K562 (cell line): ENCODE data around the gene GULP1. TPM values are rescaled to one million over a fixed set of nuclear protein-coding genes. Genes with fewer than 3 reads are reported as not detected.

Experiments used
- polyA plus RNA-seq, 8 experiments: library from polyadenylated mRNA; depleted of rRNA in 4 of 8; stranded (reverse) in 5 of 8; unstranded in 3 of 8; fragments of >200 nt; fragmentation: Nextera tagmentation in 2 of 8; fragmentation: Illumina TruSeq in 1 of 8; extraction: Ambion mirVana in 2 of 8; extraction: Trizol in 1 of 8; gene quantifications; 2 replicates each; pipeline versions ENCODE4 v1.2.1 to v1.2.3, GENCODE V29; 2011 to 2014; ENCODE audit warnings: inconsistent platforms in 1 of 8, missing spikeins in 1 of 8
- total RNA-seq, 7 experiments: library from RNA; depleted of rRNA in 6 of 7; stranded (reverse); fragments of >200 nt in 6 of 7; fragmentation: Illumina TruSeq in 2 of 7; extraction: Trizol in 2 of 7; gene quantifications; 2 replicates each; pipeline versions ENCODE4 v1.2.1 to v1.2.3, GENCODE V29; 2011 to 2021; ENCODE audit warnings: low replicate concordance in 1 of 7
- TF ChIP-seq, protein P1 (sequence below), 2 experiments: fragments of 150-350 bp in 1 of 2; IDR thresholded peaks; 2 replicates each; pipeline ENCODE4 v1.6.1; 2012 to 2016; ENCODE audit warnings: low read depth in 2 of 2, low read length in 2 of 2, mild to moderate bottlenecking in 1 of 2, moderate library complexity in 1 of 2
- TF ChIP-seq, protein P2 (sequence below), 2 experiments: fragments of 450-650 bp in 1 of 2; sonication (generic) in 1 of 2; formaldehyde crosslinking in 1 of 2; IDR thresholded peaks in 1 of 2; conservative IDR thresholded peaks in 1 of 2; 2 replicates each; pipeline versions ENCODE4 v1.6.1 to v1.8.1; 2016 to 2023; ENCODE audit warnings: mild to moderate bottlenecking in 2 of 2, moderate library complexity in 2 of 2, inconsistent platforms in 1 of 2, missing genetic modification reagents in 1 of 2
- TF ChIP-seq, protein P3 (sequence below): fragments of 450-650 bp; IDR thresholded peaks from 2 replicates; pipeline ENCODE4 v1.6.1; 2018; ENCODE audit warnings: mild to moderate bottlenecking, low read depth; ENCODE audit not compliant: partially characterized antibody

The GULP1 gene
- total and polyA plus RNA-seq, 9 of the 15 experiments (the other 6 are each of a cell fraction or from before 2014, with no cell fraction given), result 8.5 to 25.3 (median 19.5) TPM

DNA sequence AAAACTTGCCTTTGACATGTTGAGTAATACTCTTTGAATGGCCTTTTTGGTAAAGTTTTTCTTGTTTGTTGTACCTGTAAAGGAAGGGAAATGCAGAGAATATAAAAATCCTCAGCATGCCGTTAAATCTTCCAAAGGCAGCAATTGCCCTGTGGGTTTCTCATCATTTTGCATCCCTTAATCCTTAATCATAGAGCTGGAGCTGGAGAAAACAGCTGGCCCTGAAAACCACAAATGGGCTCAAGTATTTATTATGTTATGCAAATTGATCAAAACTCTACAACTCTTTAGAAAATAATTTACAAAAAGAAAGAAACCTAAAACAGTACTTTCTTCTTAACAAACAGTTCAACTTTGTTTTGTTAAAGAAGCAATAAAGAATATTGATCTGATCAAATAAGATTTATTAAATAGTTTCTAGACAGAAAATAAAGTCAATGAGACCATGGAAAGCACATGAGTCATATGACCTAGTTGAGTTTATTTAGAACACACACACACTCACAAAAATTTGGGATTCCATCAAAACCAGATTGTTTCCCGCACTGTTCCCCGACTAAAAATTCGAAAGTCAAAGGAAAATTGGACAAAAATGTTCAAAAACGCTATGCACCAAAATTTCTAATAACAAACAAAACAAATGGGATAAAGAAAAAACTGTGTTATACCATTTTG lies 309.0 kb downstream of the GULP1 start (continued):
- TF ChIP-seq, protein P1, sequence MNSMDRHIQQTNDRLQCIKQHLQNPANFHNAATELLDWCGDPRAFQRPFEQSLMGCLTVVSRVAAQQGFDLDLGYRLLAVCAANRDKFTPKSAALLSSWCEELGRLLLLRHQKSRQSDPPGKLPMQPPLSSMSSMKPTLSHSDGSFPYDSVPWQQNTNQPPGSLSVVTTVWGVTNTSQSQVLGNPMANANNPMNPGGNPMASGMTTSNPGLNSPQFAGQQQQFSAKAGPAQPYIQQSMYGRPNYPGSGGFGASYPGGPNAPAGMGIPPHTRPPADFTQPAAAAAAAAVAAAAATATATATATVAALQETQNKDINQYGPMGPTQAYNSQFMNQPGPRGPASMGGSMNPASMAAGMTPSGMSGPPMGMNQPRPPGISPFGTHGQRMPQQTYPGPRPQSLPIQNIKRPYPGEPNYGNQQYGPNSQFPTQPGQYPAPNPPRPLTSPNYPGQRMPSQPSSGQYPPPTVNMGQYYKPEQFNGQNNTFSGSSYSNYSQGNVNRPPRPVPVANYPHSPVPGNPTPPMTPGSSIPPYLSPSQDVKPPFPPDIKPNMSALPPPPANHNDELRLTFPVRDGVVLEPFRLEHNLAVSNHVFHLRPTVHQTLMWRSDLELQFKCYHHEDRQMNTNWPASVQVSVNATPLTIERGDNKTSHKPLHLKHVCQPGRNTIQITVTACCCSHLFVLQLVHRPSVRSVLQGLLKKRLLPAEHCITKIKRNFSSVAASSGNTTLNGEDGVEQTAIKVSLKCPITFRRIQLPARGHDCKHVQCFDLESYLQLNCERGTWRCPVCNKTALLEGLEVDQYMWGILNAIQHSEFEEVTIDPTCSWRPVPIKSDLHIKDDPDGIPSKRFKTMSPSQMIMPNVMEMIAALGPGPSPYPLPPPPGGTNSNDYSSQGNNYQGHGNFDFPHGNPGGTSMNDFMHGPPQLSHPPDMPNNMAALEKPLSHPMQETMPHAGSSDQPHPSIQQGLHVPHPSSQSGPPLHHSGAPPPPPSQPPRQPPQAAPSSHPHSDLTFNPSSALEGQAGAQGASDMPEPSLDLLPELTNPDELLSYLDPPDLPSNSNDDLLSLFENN (IDR thresholded peaks at IDR 0.05; ENCODE audit: low read depth in 2 of 2, low read length in 2 of 2), result no peak
- TF ChIP-seq, protein P2, sequence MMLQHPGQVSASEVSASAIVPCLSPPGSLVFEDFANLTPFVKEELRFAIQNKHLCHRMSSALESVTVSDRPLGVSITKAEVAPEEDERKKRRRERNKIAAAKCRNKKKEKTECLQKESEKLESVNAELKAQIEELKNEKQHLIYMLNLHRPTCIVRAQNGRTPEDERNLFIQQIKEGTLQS (IDR thresholded peaks at IDR 0.05), result no peak
- TF ChIP-seq, protein P2 (CRISPR knock-in tag; conservative IDR thresholded peaks at IDR 0.05), result no peak
- TF ChIP-seq, protein P3, sequence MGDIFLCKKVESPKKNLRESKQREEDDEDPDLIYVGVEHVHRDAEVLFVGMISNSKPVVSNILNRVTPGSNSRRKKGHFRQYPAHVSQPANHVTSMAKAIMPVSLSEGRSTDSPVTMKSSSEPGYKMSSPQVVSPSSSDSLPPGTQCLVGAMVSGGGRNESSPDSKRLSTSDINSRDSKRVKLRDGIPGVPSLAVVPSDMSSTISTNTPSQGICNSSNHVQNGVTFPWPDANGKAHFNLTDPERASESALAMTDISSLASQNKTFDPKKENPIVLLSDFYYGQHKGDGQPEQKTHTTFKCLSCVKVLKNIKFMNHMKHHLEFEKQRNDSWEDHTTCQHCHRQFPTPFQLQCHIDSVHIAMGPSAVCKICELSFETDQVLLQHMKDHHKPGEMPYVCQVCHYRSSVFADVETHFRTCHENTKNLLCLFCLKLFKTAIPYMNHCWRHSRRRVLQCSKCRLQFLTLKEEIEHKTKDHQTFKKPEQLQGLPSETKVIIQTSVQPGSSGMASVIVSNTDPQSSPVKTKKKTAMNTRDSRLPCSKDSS, result no peak
- TF ChIP-seq, all 486 proteins: peak for 0
